Ovary (tissue), 3 donors: ENCODE results near the gene RAPGEF6.

ENCODE experiments used
- CTCF ChIP-seq, 3 donors: fragments of 450-650 bp in 2 of 3; fragments of 200-600 bp in 1 of 3; IDR thresholded peaks; one replicate each; pipeline versions ENCODE4 v1.5.1 to v1.8.0; 2016 to 2022; ENCODE audit warnings: antibody characterized with exemption in 3 of 3, mild to moderate bottlenecking in 1 of 3
- EP300 ChIP-seq: sonication (generic); formaldehyde crosslinking; IDR thresholded peaks from one replicate; pipeline ENCODE4 v1.6.1; 2017; ENCODE audit warnings: antibody characterized with exemption
- POLR2A ChIP-seq: fragments of 450-650 bp; IDR thresholded peaks from one replicate; pipeline ENCODE4 v1.6.1; 2017; ENCODE audit warnings: antibody characterized with exemption, mild to moderate bottlenecking, moderate library complexity
- donor health status: DM: no; HTN: no; CAD: no.

GRCh38 chr5:131617140-131617822, 17.7 kb downstream of the RAPGEF6 start:
- TF ChIP-seq CTCF (IDR thresholded peaks at IDR 0.05), result no peak
- TF ChIP-seq POLR2A, result no peak
- TF ChIP-seq EP300, result no peak
